Mesothelial cell of epicardium (in vitro differentiated cells): ENCODE results near the gene AK4. TPM values are rescaled to one million over a fixed set of nuclear protein-coding genes. Genes with fewer than 3 reads are reported as not detected.

Experiments used
- DNase-seq, 2 experiments: peaks; one replicate each; pipeline ENCODE4 v3.0.0; 2021; ENCODE audit warnings: low spot score in 2 of 2; ENCODE audit not compliant: unreplicated experiment in 2 of 2
- H3K27ac Mint-ChIP-seq: 2 replicates; pipeline ENCODE4 v1.8.0; 2021; ENCODE audit warnings: mixed read lengths
- H3K27me3 Mint-ChIP-seq: 2 replicates; pipeline ENCODE4 v1.8.0; 2021; ENCODE audit warnings: low read depth, mixed read lengths
- H3K36me3 Mint-ChIP-seq: 2 replicates; pipeline ENCODE4 v1.8.0; 2021; ENCODE audit warnings: mixed read lengths
- H3K4me1 Mint-ChIP-seq: 2 replicates; pipeline ENCODE4 v1.8.0; 2021; ENCODE audit warnings: mixed read lengths
- H3K4me3 Mint-ChIP-seq: 2 replicates; pipeline ENCODE4 v1.8.0; 2021; ENCODE audit warnings: mild to moderate bottlenecking, moderate library complexity, mixed read lengths
- H3K9me3 Mint-ChIP-seq: 2 replicates; pipeline ENCODE4 v1.8.0; 2021; ENCODE audit warnings: mixed read lengths
- CTCF ChIP-seq: fragments of 200-600 bp; sonication (generic); IDR thresholded peaks from one replicate; pipeline ENCODE4 v1.5.0; 2021; ENCODE audit warnings: antibody characterized with exemption; ENCODE audit not compliant: unreplicated experiment
- total RNA-seq: library from RNA; stranded (reverse); gene quantifications from 3 replicates; pipeline ENCODE4 v1.2.1, GENCODE V29; 2021

Gene AK4
- total RNA-seq, 1 donor from 2014 or later, result 20.7 TPM

GRCh38 chr1:65164633-65165032 lies 16.6 kb downstream of the AK4 start:
- Mint-ChIP-seq H3K36me3 (no peaks in the 10 kb centered on the region), H3K27ac (no peak overlapping the region), H3K9me3 (no peaks in the 10 kb centered on the region), H3K4me3 (no peak overlapping the region), H3K4me1 (peaks cover 18% of the 10 kb centered on the region), H3K27me3 (no peaks in the 10 kb centered on the region)
- no peak for DNase-seq
- TF ChIP-seq CTCF, result no peak

GRCh38 chr1:65165269-65165993 lies 17.4 kb downstream of the AK4 start:
- TF ChIP-seq CTCF, result no peak
- H3K36me3 Mint-ChIP-seq, result no peaks in the 10 kb centered on the region
- H3K4me3 Mint-ChIP-seq, result no peak overlapping the region
- peaks cover 22% of the 10 kb centered on the region for H3K4me1 Mint-ChIP-seq
- no peaks in the 10 kb centered on the region for H3K9me3 Mint-ChIP-seq
- no peak for DNase-seq
- no peak overlapping the region for H3K27ac Mint-ChIP-seq
- no peaks in the 10 kb centered on the region for H3K27me3 Mint-ChIP-seq

GRCh38 chr1:65166572-65167305 lies 18.7 kb downstream of the AK4 start:
- DNase-seq, result no peak
- no peak for TF ChIP-seq CTCF
- H3K36me3 Mint-ChIP-seq, result no peaks in the 10 kb centered on the region
- H3K27ac Mint-ChIP-seq, result no peak overlapping the region
- H3K27me3 Mint-ChIP-seq, result no peaks in the 10 kb centered on the region
- no peak overlapping the region for H3K4me3 Mint-ChIP-seq
- H3K9me3 Mint-ChIP-seq, result no peaks in the 10 kb centered on the region
- H3K4me1 Mint-ChIP-seq, result peaks cover 26% of the 10 kb centered on the region

- TF ChIP-seq CTCF, result no peak
- H3K27ac Mint-ChIP-seq, result no peak overlapping the region
- H3K4me3 Mint-ChIP-seq, result no peak overlapping the region
- DNase-seq, result no peak
- no peaks in the 10 kb centered on the region for H3K9me3 Mint-ChIP-seq
- peaks cover 26% of the 10 kb centered on the region for H3K4me1 Mint-ChIP-seq
- H3K36me3 Mint-ChIP-seq, result no peaks in the 10 kb centered on the region
- no peaks in the 10 kb centered on the region for H3K27me3 Mint-ChIP-seq
Measured at GRCh38 chr1:65167586-65168242, 19.7 kb downstream of the AK4 start.

- H3K9me3 Mint-ChIP-seq, result no peaks in the 10 kb centered on the region
- no peak overlapping the region for H3K4me3 Mint-ChIP-seq
- H3K4me1 Mint-ChIP-seq, result peaks cover 21% of the 10 kb centered on the region
- H3K36me3 Mint-ChIP-seq, result no peaks in the 10 kb centered on the region
- H3K27ac Mint-ChIP-seq, result no peak overlapping the region
- no peaks in the 10 kb centered on the region for H3K27me3 Mint-ChIP-seq
- TF ChIP-seq CTCF, result no peak
- no peak for DNase-seq
Measured at GRCh38 chr1:65168867-65169266, 20.9 kb downstream of the AK4 start.
